ENCODE data around the gene PDX1.

PDX1 gene

DNA sequence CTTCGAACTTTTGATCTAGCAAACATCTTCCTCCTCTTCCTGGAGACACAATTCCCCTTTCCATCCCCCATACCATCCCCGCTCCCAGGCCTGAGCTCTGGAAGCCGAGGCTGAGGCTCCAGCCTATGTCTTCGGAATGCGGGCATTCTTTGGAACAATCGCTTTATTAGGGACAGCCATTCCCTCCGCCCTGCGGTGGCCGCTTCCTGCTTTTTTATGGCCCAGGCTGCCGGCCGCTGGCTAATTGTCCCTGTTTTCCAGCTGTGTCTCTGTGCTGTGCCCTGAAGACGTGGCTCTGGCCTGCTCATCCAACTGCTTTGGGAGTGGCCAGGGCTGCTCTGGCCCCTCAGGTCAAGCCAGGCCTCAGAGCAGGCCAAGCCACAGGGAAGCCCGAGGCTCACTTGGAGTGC is 51.4 kb downstream of the PDX1 start:
- Histone ChIP-seq H3K9me3 (ENCODE audit: control insufficient read depth, insufficient read depth, low read depth, low read length) (no peaks in the 10 kb centered on the region), H3K36me3 (ENCODE audit: control insufficient read depth in 2 of 2, insufficient read depth in 1 of 2, low read length in 2 of 2) (no peaks in the 10 kb centered on the region), H3K4me3 (ENCODE audit: low read depth, low read length) (no peak overlapping the region), H3K4me1 (ENCODE audit: control insufficient read depth, insufficient read depth, low read length) (no peaks in the 10 kb centered on the region), H3K27ac (ENCODE audit: extremely low read depth, low read depth, low read length) (no peak overlapping the region)
- POLR2A ChIA-PET, result no interaction called here
- CTCF ChIA-PET, result interaction anchor here (1.0 to 1.1 kb wide), 2 partner anchors 9 to 145 kb away, joined by 3 to 5 read pairs; no protein-coding TSS in a partner anchor
- no peak for TF ChIP-seq REPIN1 (tag by site-specific recombination; IDR thresholded peaks at IDR 0.05; ENCODE audit: low read depth)
- TF ChIP-seq, protein P1, sequence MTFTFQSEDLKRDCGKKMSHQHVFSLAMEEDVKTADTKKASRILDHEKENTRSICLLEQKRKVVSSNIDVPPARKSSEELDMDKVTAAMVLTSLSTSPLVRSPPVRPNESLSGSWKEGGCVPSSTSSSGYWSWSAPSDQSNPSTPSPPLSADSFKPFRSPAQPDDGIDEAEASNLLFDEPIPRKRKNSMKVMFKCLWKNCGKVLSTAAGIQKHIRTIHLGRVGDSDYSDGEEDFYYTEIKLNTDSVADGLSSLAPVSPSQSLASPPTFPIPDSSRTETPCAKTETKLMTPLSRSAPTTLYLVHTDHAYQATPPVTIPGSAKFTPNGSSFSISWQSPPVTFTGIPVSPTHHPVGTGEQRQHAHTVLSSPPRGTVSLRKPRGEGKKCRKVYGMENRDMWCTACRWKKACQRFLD (tag by site-specific recombination; IDR thresholded peaks at IDR 0.05), result no peak
- no peak for TF ChIP-seq SP2 (tag by site-specific recombination; IDR thresholded peaks at IDR 0.05)
- TF ChIP-seq, protein P2, sequence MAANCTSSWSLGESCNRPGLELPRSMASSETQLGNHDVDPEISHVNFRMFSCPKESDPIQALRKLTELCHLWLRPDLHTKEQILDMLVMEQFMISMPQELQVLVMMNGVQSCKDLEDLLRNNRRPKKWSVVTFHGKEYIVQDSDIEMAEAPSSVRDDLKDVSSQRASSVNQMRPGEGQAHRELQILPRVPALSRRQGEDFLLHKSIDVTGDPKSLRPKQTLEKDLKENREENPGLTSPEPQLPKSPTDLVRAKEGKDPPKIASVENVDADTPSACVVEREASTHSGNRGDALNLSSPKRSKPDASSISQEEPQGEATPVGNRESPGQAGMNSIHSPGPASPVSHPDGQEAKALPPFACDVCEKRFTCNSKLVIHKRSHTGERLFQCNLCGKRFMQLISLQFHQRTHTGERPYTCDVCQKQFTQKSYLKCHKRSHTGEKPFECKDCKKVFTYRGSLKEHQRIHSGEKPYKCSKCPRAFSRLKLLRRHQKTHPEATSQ (tag by site-specific recombination; IDR thresholded peaks at IDR 0.05), result no peak
- TF ChIP-seq, protein P3, sequence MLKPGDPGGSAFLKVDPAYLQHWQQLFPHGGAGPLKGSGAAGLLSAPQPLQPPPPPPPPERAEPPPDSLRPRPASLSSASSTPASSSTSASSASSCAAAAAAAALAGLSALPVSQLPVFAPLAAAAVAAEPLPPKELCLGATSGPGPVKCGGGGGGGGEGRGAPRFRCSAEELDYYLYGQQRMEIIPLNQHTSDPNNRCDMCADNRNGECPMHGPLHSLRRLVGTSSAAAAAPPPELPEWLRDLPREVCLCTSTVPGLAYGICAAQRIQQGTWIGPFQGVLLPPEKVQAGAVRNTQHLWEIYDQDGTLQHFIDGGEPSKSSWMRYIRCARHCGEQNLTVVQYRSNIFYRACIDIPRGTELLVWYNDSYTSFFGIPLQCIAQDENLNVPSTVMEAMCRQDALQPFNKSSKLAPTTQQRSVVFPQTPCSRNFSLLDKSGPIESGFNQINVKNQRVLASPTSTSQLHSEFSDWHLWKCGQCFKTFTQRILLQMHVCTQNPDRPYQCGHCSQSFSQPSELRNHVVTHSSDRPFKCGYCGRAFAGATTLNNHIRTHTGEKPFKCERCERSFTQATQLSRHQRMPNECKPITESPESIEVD (tag by site-specific recombination; IDR thresholded peaks at IDR 0.05), result no peak
- no peak for TF ChIP-seq ZNF707 (tag by site-specific recombination; IDR thresholded peaks at IDR 0.05)
- no peak for TF ChIP-seq ZNF791 (tag by site-specific recombination; IDR thresholded peaks at IDR 0.05)
- no peak for TF ChIP-seq ZNF24 (tag by site-specific recombination; IDR thresholded peaks at IDR 0.05)
- TF ChIP-seq, protein P4, sequence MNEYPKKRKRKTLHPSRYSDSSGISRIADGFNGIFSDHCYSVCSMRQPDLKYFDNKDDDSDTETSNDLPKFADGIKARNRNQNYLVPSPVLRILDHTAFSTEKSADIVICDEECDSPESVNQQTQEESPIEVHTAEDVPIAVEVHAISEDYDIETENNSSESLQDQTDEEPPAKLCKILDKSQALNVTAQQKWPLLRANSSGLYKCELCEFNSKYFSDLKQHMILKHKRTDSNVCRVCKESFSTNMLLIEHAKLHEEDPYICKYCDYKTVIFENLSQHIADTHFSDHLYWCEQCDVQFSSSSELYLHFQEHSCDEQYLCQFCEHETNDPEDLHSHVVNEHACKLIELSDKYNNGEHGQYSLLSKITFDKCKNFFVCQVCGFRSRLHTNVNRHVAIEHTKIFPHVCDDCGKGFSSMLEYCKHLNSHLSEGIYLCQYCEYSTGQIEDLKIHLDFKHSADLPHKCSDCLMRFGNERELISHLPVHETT (tag by site-specific recombination; IDR thresholded peaks at IDR 0.05), result no peak
- no peak for TF ChIP-seq GLIS2 (tag by site-specific recombination; IDR thresholded peaks at IDR 0.05)
- TF ChIP-seq, protein P5, sequence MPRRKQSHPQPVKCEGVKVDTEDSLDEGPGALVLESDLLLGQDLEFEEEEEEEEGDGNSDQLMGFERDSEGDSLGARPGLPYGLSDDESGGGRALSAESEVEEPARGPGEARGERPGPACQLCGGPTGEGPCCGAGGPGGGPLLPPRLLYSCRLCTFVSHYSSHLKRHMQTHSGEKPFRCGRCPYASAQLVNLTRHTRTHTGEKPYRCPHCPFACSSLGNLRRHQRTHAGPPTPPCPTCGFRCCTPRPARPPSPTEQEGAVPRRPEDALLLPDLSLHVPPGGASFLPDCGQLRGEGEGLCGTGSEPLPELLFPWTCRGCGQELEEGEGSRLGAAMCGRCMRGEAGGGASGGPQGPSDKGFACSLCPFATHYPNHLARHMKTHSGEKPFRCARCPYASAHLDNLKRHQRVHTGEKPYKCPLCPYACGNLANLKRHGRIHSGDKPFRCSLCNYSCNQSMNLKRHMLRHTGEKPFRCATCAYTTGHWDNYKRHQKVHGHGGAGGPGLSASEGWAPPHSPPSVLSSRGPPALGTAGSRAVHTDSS (tag by site-specific recombination; IDR thresholded peaks at IDR 0.05), result no peak
- TF ChIP-seq ZNF37A (tag by site-specific recombination; IDR thresholded peaks at IDR 0.05), result no peak
- TF ChIP-seq, protein P6, sequence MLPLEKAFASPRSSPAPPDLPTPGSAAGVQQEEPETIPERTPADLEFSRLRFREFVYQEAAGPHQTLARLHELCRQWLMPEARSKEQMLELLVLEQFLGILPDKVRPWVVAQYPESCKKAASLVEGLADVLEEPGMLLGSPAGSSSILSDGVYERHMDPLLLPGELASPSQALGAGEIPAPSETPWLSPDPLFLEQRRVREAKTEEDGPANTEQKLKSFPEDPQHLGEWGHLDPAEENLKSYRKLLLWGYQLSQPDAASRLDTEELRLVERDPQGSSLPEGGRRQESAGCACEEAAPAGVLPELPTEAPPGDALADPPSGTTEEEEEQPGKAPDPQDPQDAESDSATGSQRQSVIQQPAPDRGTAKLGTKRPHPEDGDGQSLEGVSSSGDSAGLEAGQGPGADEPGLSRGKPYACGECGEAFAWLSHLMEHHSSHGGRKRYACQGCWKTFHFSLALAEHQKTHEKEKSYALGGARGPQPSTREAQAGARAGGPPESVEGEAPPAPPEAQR (tag by site-specific recombination; IDR thresholded peaks at IDR 0.05), result no peak
- TF ChIP-seq SETDB1 (IDR thresholded peaks at IDR 0.05; ENCODE audit: insufficient read length, low read length), result no peak
- no peak for TF ChIP-seq ZNF660 (tag by site-specific recombination; IDR thresholded peaks at IDR 0.05)
- TF ChIP-seq ZNF571 (tag by site-specific recombination; IDR thresholded peaks at IDR 0.05), result no peak

All from HEK293 (cell line).